Vagina (tissue), 2 donors: Measurements from ENCODE around the gene OGFRL1. TPM values are rescaled to one million over a fixed set of nuclear protein-coding genes. Genes with fewer than 3 reads are reported as not detected.
A peak's percentile ranks its signal among the peaks of the same experiment; 100 is the strongest.

Source experiments
- DNase-seq, 2 donors: peaks; one replicate each; pipeline ENCODE4 v3.0.0-alpha.2; 2017; ENCODE audit errors: extremely low spot score in 2 of 2
- H3K27ac ChIP-seq: fragments of 200-600 bp; sonication (generic); one replicate; pipeline ENCODE4 v1.5.1; 2019
- H3K27me3 ChIP-seq: fragments of 200-600 bp; sonication (generic); one replicate; pipeline ENCODE4 v1.5.1; 2019
- H3K36me3 ChIP-seq, 2 donors: fragments of 200-600 bp; sonication (generic); one replicate each; pipeline ENCODE4 v1.5.1; 2017 to 2019
- H3K4me1 ChIP-seq: fragments of 200-600 bp; sonication (generic); one replicate; pipeline ENCODE4 v1.5.1; 2019
- H3K4me3 ChIP-seq, 2 donors: fragments of 200-600 bp; sonication (generic); 1 replicate in 1 of 2; 2 replicates in 1 of 2; pipeline ENCODE4 v1.5.1; 2016 to 2019
- H3K9me3 ChIP-seq: fragments of 200-600 bp; sonication (generic); one replicate; pipeline ENCODE4 v1.5.1; 2019
- CTCF ChIP-seq, 3 experiments: fragments of 450-650 bp in 2 of 3; fragments of 200-600 bp in 1 of 3; sonication (generic) in 1 of 3; IDR thresholded peaks; one replicate each; pipeline ENCODE4 v1.5.1; 2017 to 2019; ENCODE audit warnings: antibody characterized with exemption in 3 of 3, mild to moderate bottlenecking in 2 of 3, moderate library complexity in 2 of 3
- POLR2A ChIP-seq, 2 donors: fragments of 450-650 bp; IDR thresholded peaks; one replicate each; pipeline ENCODE4 v1.6.1; 2017; ENCODE audit warnings: antibody characterized with exemption in 2 of 2, mild to moderate bottlenecking in 2 of 2, moderate library complexity in 2 of 2
- POLR2AphosphoS5 ChIP-seq, 2 donors: sonication (generic); formaldehyde crosslinking; IDR thresholded peaks; one replicate each; pipeline ENCODE4 v1.9.0; 2017; ENCODE audit warnings: antibody characterized with exemption in 2 of 2, mild to moderate bottlenecking in 2 of 2, low read depth in 1 of 2; ENCODE audit not compliant: insufficient read depth in 1 of 2
- intact Hi-C: fragments of 100-400 bp; cut with DNase I; formaldehyde crosslinking; loops from one replicate; pipeline ENCODE4 v1.15.1; 2023
- total RNA-seq: library from RNA; depleted of rRNA; stranded (reverse); fragments of >200 nt; gene quantifications from one replicate; pipeline ENCODE4 v1.2.3, GENCODE V29; 2016

The OGFRL1 gene
- total RNA-seq, 1 donor from 2014 or later: 34.1 TPM

DNA sequence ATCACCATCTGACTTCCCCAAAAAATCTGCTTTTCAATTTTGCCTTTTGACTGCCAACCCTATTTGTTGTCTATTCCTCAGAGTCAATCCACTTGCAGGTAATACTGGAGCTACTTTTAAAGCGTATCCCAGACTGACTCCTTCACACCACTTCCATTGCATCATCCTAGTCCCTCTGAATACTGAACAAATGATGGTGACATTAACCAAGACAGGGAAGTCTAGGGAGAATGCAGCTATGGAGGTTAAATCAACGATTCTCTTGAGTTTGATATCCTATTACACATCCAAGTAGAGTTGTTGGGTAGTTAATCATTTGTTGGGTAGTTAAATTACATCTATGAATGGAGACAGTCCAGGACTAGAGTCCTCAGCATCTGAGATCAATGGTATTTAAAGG is 2.0 kb downstream of the OGFRL1 start:
- TF ChIP-seq CTCF (IDR thresholded peaks at IDR 0.05): no peak
- no peak for TF ChIP-seq POLR2AphosphoS5 (IDR thresholded peaks at IDR 0.05; ENCODE audit: insufficient read depth in 1 of 2, low read depth in 1 of 2)
- no peak for TF ChIP-seq POLR2A (IDR thresholded peaks at IDR 0.05)
- H3K4me3 ChIP-seq: peak overlapping the region; percentile 77 to 94
- H3K4me1 ChIP-seq: peaks cover 78% of the 10 kb centered on the region
- DNase-seq: no peak
- H3K27ac ChIP-seq: peak overlapping the region; percentile 29
- intact Hi-C loops: no loop called here
- peaks cover 0 to 4% of the 10 kb centered on the region in 2 donors for H3K36me3 ChIP-seq
- H3K9me3 ChIP-seq: no peaks in the 10 kb centered on the region
- H3K27me3 ChIP-seq: no peaks in the 10 kb centered on the region

DNA sequence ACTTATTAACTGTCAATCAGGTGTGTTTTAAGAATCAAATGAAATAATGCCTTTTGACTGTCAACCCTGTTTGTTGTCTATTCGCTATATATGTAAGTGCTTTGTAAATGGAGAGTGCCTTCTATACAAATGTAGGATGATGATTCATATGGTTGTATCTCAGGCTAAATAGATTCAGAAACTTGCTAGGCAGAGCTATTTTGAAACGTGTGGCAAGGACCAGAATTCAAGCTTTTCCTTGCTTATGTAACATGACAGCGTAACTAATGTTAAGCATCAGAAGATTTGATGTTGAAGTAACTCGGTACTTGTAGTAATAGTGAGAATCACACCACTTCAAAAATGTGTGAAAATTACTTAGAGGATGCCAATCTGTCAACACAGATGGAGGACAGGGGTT is 3.4 kb downstream of the OGFRL1 start:
- Histone ChIP-seq H3K4me3 (peak overlapping the region in 1 of 2 donors; percentile 77), H3K9me3 (no peaks in the 10 kb centered on the region), H3K27me3 (no peaks in the 10 kb centered on the region), H3K4me1 (peaks cover 67% of the 10 kb centered on the region), H3K36me3 (peaks cover 0 to 15% of the 10 kb centered on the region in 2 donors), H3K27ac (no peak overlapping the region)
- intact Hi-C loops: no loop called here
- no peak for TF ChIP-seq POLR2AphosphoS5 (IDR thresholded peaks at IDR 0.05; ENCODE audit: insufficient read depth in 1 of 2, low read depth in 1 of 2)
- DNase-seq: no peak

GRCh38 chr6:71294121-71294523 is 5.5 kb downstream of the OGFRL1 start:
- TF ChIP-seq CTCF (IDR thresholded peaks at IDR 0.05): no peak
- TF ChIP-seq POLR2A (IDR thresholded peaks at IDR 0.05): no peak
- TF ChIP-seq POLR2AphosphoS5 (IDR thresholded peaks at IDR 0.05; ENCODE audit: insufficient read depth in 1 of 2, low read depth in 1 of 2): no peak
- Histone ChIP-seq H3K36me3 (peaks cover 0 to 17% of the 10 kb centered on the region in 2 donors), H3K9me3 (no peaks in the 10 kb centered on the region), H3K4me3 (no peak overlapping the region), H3K27me3 (no peaks in the 10 kb centered on the region), H3K4me1 (peaks cover 54% of the 10 kb centered on the region), H3K27ac (peak overlapping the region; percentile 4)
- intact Hi-C loops: no loop called here
- DNase-seq: no peak

DNA sequence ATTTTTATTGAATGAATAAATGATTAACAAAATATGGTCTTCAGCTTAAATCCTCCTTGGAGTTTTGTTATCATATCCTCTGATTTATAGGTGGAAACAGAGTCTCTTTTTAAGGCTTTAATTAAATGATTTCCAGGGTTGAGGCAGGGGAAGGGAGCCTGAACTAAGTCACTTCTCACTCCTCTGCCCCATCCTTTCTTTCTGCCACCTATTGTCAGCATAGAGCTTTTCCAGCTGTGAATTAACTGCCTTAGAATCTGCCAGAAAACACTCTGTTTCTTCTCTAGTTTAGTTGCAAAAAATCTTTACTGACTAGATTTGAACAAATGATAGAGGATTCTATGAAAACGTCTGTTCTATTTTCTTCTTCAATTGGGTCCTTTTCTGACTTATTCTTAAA is 9.8 kb downstream of the OGFRL1 start:
- TF ChIP-seq POLR2AphosphoS5 (IDR thresholded peaks at IDR 0.05; ENCODE audit: insufficient read depth in 1 of 2, low read depth in 1 of 2) (no peak), POLR2A (IDR thresholded peaks at IDR 0.05) (no peak), CTCF (IDR thresholded peaks at IDR 0.05) (no peak)
- Histone ChIP-seq H3K27me3 (no peaks in the 10 kb centered on the region), H3K9me3 (no peaks in the 10 kb centered on the region), H3K36me3 (peaks cover 0 to 41% of the 10 kb centered on the region in 2 donors), H3K27ac (no peak overlapping the region), H3K4me3 (no peak overlapping the region), H3K4me1 (peaks cover 20% of the 10 kb centered on the region)
- intact Hi-C loops: no loop called here
- no peak for DNase-seq

- peaks cover 7% of the 10 kb centered on the region for H3K4me1 ChIP-seq
- peaks cover 0 to 41% of the 10 kb centered on the region in 2 donors for H3K36me3 ChIP-seq
- no peak for DNase-seq
- H3K27ac ChIP-seq: no peak overlapping the region
- TF ChIP-seq POLR2AphosphoS5 (IDR thresholded peaks at IDR 0.05; ENCODE audit: insufficient read depth in 1 of 2, low read depth in 1 of 2) (no peak), POLR2A (IDR thresholded peaks at IDR 0.05) (no peak), CTCF (IDR thresholded peaks at IDR 0.05) (no peak)
- no peaks in the 10 kb centered on the region for H3K9me3 ChIP-seq
- intact Hi-C loops: no loop called here
- H3K27me3 ChIP-seq: no peaks in the 10 kb centered on the region
- no peak overlapping the region for H3K4me3 ChIP-seq
These were observed 11.2 kb downstream of the OGFRL1 start for GRCh38 chr6:71299541-71300470.
